ENCODE results near the gene PRDM2.

- no peak for TF ChIP-seq CTCF (conservative IDR thresholded peaks at IDR 0.05 in 1 of 2, IDR thresholded peaks at IDR 0.05 in 1 of 2; ENCODE audit: low read depth in 1 of 2, low read length in 2 of 2)
- no peak for TF ChIP-seq EZH2 (IDR thresholded peaks at IDR 0.05; ENCODE audit: low read length, missing control alignments)
Observed at GRCh38 chr1:13754510-13755103, 54.6 kb downstream of the PRDM2 start.
